Measurements from ENCODE around the gene DACH1.

Gene DACH1

DNA sequence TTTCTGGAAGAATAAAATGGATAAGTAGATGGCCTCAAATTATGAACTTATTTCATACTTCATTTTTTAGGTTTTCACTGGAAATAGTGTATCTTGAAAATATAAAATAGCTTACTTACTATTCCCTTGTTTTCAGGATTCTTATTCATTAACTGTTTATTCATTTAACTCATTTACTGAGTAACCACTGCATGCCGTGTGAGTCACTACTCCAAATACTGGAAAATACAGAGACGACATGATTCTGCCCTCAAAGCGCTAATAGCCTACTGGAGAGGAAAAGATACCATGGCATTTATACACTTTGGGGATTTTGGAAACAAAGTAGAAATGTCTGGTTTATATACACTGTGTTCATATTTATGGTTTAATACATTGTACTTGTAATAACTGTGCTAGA is 270.9 kb downstream of the DACH1 start:
- no peak for TF ChIP-seq ZFP3 (CRISPR knock-in tag; IDR thresholded peaks at IDR 0.05)
- TF ChIP-seq, protein P1, sequence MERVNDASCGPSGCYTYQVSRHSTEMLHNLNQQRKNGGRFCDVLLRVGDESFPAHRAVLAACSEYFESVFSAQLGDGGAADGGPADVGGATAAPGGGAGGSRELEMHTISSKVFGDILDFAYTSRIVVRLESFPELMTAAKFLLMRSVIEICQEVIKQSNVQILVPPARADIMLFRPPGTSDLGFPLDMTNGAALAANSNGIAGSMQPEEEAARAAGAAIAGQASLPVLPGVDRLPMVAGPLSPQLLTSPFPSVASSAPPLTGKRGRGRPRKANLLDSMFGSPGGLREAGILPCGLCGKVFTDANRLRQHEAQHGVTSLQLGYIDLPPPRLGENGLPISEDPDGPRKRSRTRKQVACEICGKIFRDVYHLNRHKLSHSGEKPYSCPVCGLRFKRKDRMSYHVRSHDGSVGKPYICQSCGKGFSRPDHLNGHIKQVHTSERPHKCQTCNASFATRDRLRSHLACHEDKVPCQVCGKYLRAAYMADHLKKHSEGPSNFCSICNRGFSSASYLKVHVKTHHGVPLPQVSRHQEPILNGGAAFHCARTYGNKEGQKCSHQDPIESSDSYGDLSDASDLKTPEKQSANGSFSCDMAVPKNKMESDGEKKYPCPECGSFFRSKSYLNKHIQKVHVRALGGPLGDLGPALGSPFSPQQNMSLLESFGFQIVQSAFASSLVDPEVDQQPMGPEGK (CRISPR knock-in tag; IDR thresholded peaks at IDR 0.05; ENCODE audit: borderline replicate concordance) = no peak
- TF ChIP-seq CREB5 (CRISPR knock-in tag; IDR thresholded peaks at IDR 0.05; ENCODE audit: low read depth) = no peak
- TF ChIP-seq, protein P2, sequence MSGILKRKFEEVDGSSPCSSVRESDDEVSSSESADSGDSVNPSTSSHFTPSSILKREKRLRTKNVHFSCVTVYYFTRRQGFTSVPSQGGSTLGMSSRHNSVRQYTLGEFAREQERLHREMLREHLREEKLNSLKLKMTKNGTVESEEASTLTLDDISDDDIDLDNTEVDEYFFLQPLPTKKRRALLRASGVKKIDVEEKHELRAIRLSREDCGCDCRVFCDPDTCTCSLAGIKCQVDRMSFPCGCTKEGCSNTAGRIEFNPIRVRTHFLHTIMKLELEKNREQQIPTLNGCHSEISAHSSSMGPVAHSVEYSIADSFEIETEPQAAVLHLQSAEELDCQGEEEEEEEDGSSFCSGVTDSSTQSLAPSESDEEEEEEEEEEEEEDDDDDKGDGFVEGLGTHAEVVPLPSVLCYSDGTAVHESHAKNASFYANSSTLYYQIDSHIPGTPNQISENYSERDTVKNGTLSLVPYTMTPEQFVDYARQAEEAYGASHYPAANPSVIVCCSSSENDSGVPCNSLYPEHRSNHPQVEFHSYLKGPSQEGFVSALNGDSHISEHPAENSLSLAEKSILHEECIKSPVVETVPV (CRISPR knock-in tag; IDR thresholded peaks at IDR 0.05) = no peak
- TF ChIP-seq TSHZ2 (CRISPR knock-in tag; IDR thresholded peaks at IDR 0.05) = no peak
- TF ChIP-seq ISL1 (CRISPR knock-in tag; IDR thresholded peaks at IDR 0.05) = no peak
- no peak for TF ChIP-seq RARB (CRISPR knock-in tag; IDR thresholded peaks at IDR 0.05)
- no peak for TF ChIP-seq ZC3H10 (CRISPR knock-in tag; IDR thresholded peaks at IDR 0.05)
- TF ChIP-seq BACH2 (CRISPR knock-in tag; IDR thresholded peaks at IDR 0.05; ENCODE audit: borderline replicate concordance) = no peak
- no peak for TF ChIP-seq ZNF565 (CRISPR knock-in tag; conservative IDR thresholded peaks at IDR 0.05; ENCODE audit: low read depth)
- no peak for TF ChIP-seq SNAI2 (CRISPR knock-in tag; IDR thresholded peaks at IDR 0.05)
- no peak for TF ChIP-seq CSDC2 (CRISPR knock-in tag; IDR thresholded peaks at IDR 0.05)
- no peak for TF ChIP-seq ZNF8 (CRISPR knock-in tag; IDR thresholded peaks at IDR 0.05)
- no peak for TF ChIP-seq ZNF70 (CRISPR knock-in tag; IDR thresholded peaks at IDR 0.05)
- no peak for TF ChIP-seq POU6F1 (CRISPR knock-in tag; IDR thresholded peaks at IDR 0.05; ENCODE audit: borderline replicate concordance, low read depth)
- TF ChIP-seq TOX (CRISPR knock-in tag; IDR thresholded peaks at IDR 0.05; ENCODE audit: borderline replicate concordance) = no peak
- no peak for TF ChIP-seq OSR1 (CRISPR knock-in tag; IDR thresholded peaks at IDR 0.05)
- TF ChIP-seq GLIS3 (CRISPR knock-in tag; IDR thresholded peaks at IDR 0.05) = no peak
- ATAC-seq = no peak

- TF ChIP-seq, protein P2 (CRISPR knock-in tag; IDR thresholded peaks at IDR 0.05) = no peak
- TF ChIP-seq ISL1 (CRISPR knock-in tag; IDR thresholded peaks at IDR 0.05) = no peak
- TF ChIP-seq ZNF8 (CRISPR knock-in tag; IDR thresholded peaks at IDR 0.05) = no peak
- no peak for TF ChIP-seq POU6F1 (CRISPR knock-in tag; IDR thresholded peaks at IDR 0.05; ENCODE audit: borderline replicate concordance, low read depth)
- no peak for TF ChIP-seq BACH2 (CRISPR knock-in tag; IDR thresholded peaks at IDR 0.05; ENCODE audit: borderline replicate concordance)
- TF ChIP-seq ZNF565 (CRISPR knock-in tag; conservative IDR thresholded peaks at IDR 0.05; ENCODE audit: low read depth) = no peak
- TF ChIP-seq ZNF70 (CRISPR knock-in tag; IDR thresholded peaks at IDR 0.05) = no peak
- TF ChIP-seq ESRRG (CRISPR knock-in tag; IDR thresholded peaks at IDR 0.05) = no peak
- no peak for TF ChIP-seq OSR1 (CRISPR knock-in tag; IDR thresholded peaks at IDR 0.05)
- TF ChIP-seq, protein P1 (CRISPR knock-in tag; IDR thresholded peaks at IDR 0.05; ENCODE audit: borderline replicate concordance) = no peak
- no peak for TF ChIP-seq CSDC2 (CRISPR knock-in tag; IDR thresholded peaks at IDR 0.05)
- TF ChIP-seq TOX (CRISPR knock-in tag; IDR thresholded peaks at IDR 0.05; ENCODE audit: borderline replicate concordance) = no peak
- no peak for TF ChIP-seq ARNTL (CRISPR knock-in tag; IDR thresholded peaks at IDR 0.05; ENCODE audit: borderline replicate concordance, low read depth)
- TF ChIP-seq SNAI2 (CRISPR knock-in tag; IDR thresholded peaks at IDR 0.05) = no peak
- TF ChIP-seq TSHZ2 (CRISPR knock-in tag; IDR thresholded peaks at IDR 0.05) = no peak
- no peak for ATAC-seq
These were observed 273.4 kb downstream of the DACH1 start for GRCh38 chr13:71593566-71593965.

Measured in SK-N-SH treated with all-trans-retinoic acid at 6 μM for 48 hours (cell line).